DMS 273 treated with DMSO at 0.1 percent for 48 hours (cell line): ENCODE measurements around the gene MIGA1.

Experiments
- DNase-seq: peaks from one replicate; lab custom pipeline; 2025; lab: John Stamatoyannopoulos, UW

The MIGA1 gene

DNA sequence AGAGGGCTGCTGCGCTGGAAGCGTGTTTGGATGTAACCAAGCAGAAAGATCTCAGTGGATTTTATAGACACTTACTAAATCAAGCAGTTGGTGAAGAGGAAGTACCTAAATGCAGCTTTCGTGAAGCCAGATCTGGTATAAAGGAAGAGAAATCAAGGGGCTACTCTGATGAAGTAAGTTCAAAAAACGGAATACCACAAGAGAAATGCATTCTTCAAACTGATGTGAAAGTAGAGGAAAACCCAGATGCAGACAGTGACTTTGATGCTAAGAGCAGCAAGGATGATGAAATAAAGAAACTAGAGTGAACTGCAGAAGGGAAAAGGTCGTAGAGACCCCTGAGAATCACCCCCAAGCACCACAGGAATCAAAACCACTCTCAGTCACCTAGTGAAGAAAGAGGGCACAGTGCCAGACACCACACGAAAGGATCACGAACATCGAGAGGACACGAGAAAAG is 68.2 kb downstream of the MIGA1 start:
- no peak for DNase-seq

- DNase-seq: no peak
Observed at GRCh38 chr1:77850082-77850481, 70.6 kb downstream of the MIGA1 start.

GRCh38 chr1:77857552-77857951 is 78.1 kb downstream of the MIGA1 start:
- DNase-seq: no peak

- no peak for DNase-seq
Observed at GRCh38 chr1:77858725-77859124, 79.3 kb downstream of the MIGA1 start.

DNA sequence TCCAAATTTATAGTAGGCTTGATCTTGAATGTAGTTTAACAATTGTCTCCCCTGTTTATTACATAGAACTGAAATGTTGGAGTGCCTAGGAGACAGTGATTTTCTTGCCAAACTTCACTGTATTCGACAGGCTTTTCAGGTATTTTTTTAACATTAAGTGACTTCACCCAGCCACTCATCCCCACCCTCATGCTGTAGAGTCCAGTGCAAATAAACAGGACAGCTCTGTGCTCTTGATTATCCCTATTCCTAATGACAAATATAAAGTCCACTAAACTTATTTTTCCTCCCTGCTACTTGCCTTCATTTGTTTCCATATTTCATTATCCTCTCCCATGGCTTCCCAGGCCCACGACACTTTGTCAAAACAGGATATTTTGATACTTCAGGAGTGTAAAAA is 79.8 kb downstream of the MIGA1 start:
- DNase-seq: no peak

DNA sequence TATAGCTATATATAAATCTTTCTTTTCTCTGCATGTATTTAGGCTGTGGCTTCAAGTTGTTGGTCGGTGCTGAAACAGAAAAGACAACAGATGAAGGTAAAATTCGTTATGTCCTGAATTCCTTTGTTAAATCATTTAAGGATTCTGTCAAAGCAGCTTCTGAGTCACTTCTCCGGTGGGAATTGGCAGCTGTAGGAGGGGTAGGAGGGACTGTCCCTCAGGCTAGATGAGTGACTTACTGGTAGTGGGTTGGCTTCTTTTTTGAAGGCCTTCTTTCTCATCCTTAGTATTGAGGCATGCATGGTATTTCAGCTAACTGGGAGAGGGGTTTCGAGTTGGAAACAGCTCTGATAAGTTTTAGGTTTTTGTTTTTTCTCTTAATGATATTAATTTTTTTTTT is 86.8 kb downstream of the MIGA1 start:
- no peak for DNase-seq

- DNase-seq: no peak
Observed at GRCh38 chr1:77872645-77873044, 93.2 kb downstream of the MIGA1 start.

DNA sequence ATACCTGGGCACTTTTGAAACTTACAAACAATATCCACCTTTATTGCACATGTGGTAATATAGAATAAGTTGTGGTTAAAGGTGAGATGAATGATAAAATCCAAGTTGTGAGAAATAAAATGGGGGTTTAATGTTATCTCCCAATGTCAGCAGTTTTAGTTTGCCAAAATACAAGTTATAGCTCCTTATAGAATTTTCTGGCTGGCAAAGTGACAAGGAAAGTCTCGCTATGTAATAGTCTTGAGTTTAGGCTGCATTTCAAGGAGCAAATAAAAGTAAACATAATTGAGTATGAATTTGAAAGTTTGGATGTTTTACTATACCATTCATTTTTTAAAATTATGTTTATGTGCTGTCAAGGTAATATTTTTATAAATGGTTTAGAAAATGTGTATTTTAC is 94.0 kb downstream of the MIGA1 start:
- DNase-seq: no peak

DNA sequence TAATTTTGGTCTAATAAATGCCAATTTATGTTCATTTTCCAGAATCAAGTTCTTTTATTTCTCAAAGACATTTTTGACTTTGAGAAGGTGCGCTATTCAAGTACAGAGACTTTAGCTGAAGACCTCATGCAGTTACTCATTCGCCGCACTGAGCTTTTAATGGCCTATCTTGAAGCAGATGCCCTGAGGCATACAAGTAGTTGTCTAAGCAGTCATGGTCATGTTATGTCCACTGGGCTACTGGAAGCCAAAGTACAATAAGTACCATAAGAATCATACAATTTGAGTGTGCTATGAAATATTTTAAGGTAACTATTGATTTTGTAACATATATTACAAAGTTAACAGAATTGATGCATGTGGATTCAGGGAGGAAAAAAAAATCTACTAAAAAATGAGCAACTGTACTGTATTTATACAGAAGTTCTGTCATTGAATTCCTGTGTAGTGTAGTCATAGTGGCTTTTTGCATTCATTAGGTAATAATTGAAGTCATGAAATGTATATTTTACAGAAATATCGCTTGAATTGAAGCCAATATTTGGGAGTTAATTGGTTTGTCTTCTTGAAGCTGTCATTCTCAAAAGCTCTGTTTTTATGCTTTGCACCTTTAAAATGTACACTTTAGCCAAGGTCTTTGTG is 95.5 kb downstream of the MIGA1 start:
- no peak for DNase-seq

DNA sequence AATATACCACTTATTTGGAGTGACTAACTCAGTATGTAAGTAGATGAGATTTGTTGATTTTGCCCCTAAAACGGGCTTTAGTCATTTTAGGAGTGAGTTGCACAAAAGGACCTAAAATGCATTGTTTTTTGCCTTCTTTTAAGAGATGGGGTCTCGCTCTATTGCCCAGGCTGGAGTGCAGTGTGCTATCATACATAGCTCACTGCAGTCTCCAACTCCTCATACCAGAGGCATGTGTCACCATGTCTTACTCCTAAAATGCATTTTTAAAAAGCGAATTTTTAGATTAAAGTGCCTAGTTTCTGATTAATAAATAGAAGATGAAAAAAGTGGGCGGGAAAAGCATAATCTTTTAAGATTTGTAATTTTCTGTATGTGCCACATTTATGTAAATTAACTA is 97.4 kb downstream of the MIGA1 start:
- DNase-seq: no peak

DNA sequence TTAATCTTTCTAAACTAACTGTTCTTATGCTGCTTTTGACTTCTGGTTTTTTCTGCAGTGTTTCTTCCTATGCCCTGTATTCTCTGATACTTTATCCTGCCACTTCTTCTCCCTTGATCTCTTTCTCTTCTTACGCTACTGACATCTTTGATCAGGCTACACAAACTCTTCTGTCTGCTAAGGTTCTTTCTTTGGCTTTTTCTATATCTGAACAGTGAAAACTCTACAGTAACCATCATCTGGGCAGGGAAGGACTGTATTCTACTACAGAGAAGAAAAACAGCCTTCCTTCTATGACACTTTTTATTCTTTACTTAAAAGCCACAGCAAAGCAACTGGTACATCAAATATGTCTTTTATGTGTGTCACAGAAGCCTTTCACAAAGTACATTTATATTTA is 101.6 kb downstream of the MIGA1 start:
- no peak for DNase-seq

- no peak for DNase-seq
Observed at GRCh38 chr1:77882411-77882810, 103.0 kb downstream of the MIGA1 start.

DNA sequence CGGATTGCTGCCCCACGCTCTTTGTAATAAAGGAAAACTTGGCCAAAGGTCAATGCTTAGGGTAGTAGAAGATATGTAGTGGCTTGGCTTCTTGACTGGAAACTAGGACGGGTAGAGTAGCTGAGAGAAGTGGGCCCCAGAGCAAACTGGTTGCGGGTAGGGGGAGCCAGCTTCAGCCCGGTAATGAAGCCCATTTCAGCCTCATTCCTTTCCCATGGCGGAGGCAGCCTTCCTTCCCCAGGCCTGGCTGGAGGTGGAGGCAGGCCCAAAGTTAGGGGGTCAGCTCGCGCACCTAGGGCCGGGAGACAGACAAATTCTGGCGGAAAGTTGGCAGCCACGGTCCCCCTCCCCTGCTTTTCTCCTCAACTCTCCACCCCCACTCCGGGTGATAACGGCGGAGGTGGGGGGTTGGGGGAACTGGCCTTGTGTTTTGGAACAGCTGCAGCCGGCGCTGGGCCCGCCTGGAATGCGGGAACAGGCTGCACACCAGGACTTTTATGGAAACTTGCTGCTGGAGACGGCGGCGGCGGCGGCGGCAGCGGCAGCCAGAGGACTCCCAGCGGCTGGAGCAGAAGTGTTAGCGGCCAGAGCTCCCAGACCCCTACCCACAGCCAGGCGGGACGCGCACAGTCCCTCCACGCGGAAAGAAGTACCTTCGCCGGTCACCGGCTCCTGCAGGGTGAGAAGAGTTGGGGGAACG is 108.8 kb downstream of the MIGA1 start, which contains the start of gene NEXN:
Gene NEXN, plus strand, starts transcription at position 544 of the 700 bp plus-strand sequence. CDS start 27,483 bp downstream, outside the sequence.
- peak; percentile 52 for DNase-seq

DNA sequence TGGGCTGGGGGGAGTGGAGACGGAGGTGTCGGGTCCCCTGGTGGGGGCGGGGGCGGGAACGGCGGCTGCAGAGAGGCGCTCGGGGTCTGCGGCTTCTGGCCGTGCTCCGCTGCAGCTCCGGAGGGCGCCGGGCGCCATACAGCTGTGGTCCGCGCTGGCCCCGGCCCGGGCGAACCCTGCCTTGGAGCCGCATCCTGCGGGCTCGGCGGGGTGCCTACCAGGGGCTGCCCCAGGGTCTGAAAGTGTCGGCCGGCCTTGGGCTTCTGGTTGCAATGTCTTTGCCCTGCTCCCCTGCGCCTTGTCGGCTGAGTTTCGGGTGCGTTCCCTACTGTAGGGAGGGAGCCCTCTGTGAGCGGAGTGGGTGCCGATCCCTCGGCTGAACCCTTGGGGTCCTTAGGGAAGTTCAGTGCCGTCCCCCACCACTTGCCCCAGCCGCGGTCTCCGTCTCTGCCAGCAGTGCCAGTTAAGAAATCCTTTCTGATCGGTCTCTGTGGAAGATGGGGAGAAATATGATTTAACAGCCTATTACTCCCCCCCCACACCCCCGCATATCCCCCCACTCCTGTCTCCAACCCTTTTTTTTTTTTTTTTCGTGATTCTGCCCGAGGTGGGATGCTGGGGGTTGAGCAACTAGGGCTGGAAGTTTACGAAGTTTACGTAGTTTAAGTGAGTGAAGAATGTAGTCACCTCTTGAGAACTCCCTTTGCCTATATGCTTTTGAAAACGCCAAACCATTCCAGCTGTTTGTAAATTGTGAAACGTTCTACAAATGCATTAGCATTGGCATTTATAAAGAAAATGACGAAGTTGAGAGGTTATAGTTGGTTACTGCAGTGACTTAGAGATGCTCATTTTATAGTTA is 109.6 kb downstream of the MIGA1 start:
- DNase-seq: no peak

DNA sequence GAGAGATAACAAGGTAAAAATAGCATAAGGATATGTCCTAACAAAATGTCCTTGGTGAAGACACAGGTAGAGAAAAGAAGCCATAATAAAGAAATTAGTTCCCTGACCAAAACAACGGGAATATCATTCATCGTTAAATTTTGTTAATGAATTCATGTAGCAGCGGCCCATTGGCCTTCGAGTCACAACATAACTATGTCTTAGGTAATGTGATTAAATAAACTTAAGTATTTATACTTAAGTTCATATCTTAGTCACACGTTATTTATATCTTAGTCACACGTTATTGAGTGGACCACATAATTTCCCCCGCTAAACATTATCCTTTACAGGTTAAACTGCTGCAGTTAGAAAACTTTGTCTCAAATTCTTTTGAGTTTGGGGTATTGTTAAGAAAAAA is 110.2 kb downstream of the MIGA1 start:
- no peak for DNase-seq

DNA sequence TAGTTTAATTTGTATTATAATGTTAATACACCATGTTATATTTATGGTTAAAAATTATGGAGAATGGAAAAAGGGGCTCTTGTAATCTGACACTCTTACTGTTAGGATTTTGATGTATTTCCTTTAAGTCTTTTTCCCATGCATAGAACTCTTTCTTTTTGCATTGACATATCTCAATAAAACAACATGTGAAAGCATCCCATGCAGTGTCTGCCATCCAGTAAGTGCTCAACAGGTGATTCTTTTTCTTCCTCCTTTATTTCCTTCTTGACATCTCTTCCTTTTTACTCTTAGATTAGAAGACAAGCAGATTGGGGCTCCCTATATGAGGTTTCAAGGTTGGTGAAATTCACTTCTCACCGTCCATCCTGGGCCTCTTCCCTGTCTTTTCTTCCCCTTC is 111.8 kb downstream of the MIGA1 start:
- DNase-seq: no peak

DNA sequence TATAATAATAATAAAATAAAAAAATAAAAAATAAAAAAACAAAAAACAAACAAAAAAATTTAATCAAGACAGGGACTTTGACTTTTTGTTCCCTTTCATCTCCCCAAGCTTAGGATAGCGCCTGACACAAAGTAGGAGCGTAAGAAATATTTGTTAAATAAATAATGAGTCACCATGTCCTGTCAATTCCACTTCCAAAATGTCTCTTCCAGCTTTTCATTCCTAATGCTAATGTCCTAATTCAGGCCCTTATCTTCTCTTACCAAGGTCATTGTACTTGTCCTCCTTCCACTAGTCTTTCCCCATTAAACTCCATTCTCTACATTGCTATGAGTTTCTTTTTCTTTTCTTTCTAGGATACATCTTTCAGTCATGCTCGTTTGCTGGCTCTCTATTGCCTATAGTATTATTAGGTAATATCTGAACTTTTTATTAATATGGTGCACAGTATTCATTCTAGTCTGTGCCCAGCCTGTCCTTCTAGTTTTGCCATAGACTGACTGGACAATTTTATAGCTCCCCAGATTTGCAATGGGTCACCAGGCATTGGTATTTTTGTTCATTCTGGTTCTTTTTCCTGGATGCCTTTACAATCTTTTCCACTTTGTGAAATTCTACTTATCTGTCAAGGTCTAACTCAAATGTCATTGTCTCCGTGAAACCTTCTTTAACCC is 120.3 kb downstream of the MIGA1 start:
- no peak for DNase-seq

- DNase-seq: no peak
Observed at GRCh38 chr1:77900687-77901293, 121.3 kb downstream of the MIGA1 start.

GRCh38 chr1:77905603-77906002 is 126.2 kb downstream of the MIGA1 start:
- DNase-seq: no peak

DNA sequence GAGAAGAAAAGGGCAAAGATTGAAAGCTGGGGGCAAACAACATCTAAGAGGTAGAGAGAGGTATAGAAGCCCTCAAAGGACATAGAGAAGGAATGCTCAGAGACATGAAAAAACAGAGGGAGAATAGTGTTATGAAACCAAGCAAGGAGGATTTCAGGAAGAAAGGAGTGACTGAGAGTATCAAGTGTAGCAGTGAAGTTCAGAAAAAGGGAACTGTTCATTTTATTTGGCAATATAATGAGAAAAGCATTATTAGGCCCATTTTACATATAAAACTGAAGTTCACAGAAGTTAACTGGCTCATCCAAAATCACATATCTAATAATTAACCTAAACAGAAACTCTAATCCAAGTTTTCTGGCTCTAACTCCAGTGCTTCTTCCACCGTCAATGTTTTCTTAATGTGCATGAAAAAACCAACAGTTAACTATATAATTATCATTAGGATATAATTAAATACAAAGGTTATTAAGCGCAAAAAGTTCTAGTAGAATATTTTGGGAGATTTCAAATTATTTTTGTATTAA is 126.6 kb downstream of the MIGA1 start:
- DNase-seq: no peak

GRCh38 chr1:77906624-77907023 is 127.2 kb downstream of the MIGA1 start:
- no peak for DNase-seq

DNA sequence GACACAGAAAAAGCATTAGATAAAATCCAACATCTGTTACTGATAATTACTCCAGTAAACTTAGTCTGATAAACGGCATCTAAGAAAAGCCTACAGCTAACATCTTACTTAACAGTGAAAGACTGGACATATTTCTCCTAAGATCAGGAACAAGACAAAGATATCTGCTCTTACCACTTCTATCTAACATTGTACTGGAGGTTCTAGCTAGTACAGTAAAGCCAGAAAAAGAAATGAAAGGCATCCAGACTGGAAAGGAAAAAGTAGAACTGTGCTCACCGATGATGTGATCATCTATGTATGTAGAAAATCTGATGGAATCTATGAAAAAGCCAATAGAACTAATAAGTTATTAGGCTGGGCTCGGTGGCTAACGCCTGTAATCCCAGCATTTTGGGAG is 130.7 kb downstream of the MIGA1 start:
- DNase-seq: no peak
